Esophagus muscularis mucosa (tissue), 4 donors: ENCODE results near the gene FBXO28. TPM values are rescaled to one million over a fixed set of nuclear protein-coding genes. Genes with fewer than 3 reads are reported as not detected.
"Not testable (repeated sequence)": the region's sequence is repeated elsewhere in the genome, so short reads cannot be mapped to it uniquely, and the experiment has no call there.

Source experiments
- DNase-seq: peaks from one replicate; pipeline ENCODE4 v3.0.0-alpha.2; 2017; ENCODE audit errors: extremely low spot score
- H3K27ac ChIP-seq, 4 donors: fragments of 200-600 bp; sonication (generic); replicated peaks in 1 of 4; 1 replicate in 3 of 4; 2 replicates in 1 of 4; pipeline ENCODE4 v1.5.1; 2016 to 2019; ENCODE audit warnings: mild to moderate bottlenecking in 1 of 4
- H3K27me3 ChIP-seq, 4 donors: fragments of 200-600 bp; sonication (generic); one replicate each; pipeline versions ENCODE4 v1.5.1 to v1.6.0; 2016 to 2019
- H3K36me3 ChIP-seq, 4 donors: fragments of 200-600 bp; sonication (generic); one replicate each; pipeline ENCODE4 v1.5.1; 2016 to 2019
- H3K4me1 ChIP-seq, 4 donors: fragments of 200-600 bp; sonication (generic); one replicate each; pipeline ENCODE4 v1.5.1; 2016 to 2019
- H3K4me3 ChIP-seq, 4 donors: fragments of 200-600 bp; sonication (generic); 1 replicate in 2 of 4; 2 replicates in 2 of 4; pipeline ENCODE4 v1.5.1; 2016 to 2019; ENCODE audit warnings: mild to moderate bottlenecking in 4 of 4, moderate library complexity in 1 of 4
- H3K9me3 ChIP-seq, 4 donors: fragments of 200-600 bp; sonication (generic); 1 replicate in 3 of 4; 2 replicates in 1 of 4; pipeline ENCODE4 v1.5.1; 2016 to 2019
- EP300 ChIP-seq: sonication (generic); formaldehyde crosslinking; IDR thresholded peaks from one replicate; pipeline ENCODE4 v1.6.1; 2017; ENCODE audit warnings: antibody characterized with exemption
- POLR2A ChIP-seq: fragments of 450-650 bp; IDR thresholded peaks from one replicate; pipeline ENCODE4 v1.6.1; 2017; ENCODE audit warnings: antibody characterized with exemption, moderate library complexity, mild to moderate bottlenecking, low read depth
- POLR2AphosphoS5 ChIP-seq, 2 donors: sonication (generic); formaldehyde crosslinking; IDR thresholded peaks; one replicate each; pipeline ENCODE4 v1.6.1; 2017; ENCODE audit warnings: antibody characterized with exemption in 2 of 2
- WGBS: methylation state at CpG from one replicate; pipeline ENCODE4 v1.1.5; 2018; 5-methylcytosine and 5-hydroxymethylcytosine counted together
- intact Hi-C: fragments of 100-400 bp; cut with DNase I; formaldehyde crosslinking; loops from one replicate; pipeline ENCODE4 v1.15.1; 2023
- total RNA-seq, 4 donors: library from RNA; depleted of rRNA; stranded (reverse); fragments of >200 nt; gene quantifications; one replicate each; pipeline versions ENCODE4 v1.1.0 to v1.2.1, GENCODE V29; 2016
- TF ChIP-seq, protein P1 (sequence below), 3 experiments: fragments of 200-600 bp in 2 of 3; fragments of 450-650 bp in 1 of 3; sonication (generic) in 2 of 3; IDR thresholded peaks; one replicate each; pipeline ENCODE4 v1.5.1; 2017 to 2019; ENCODE audit warnings: antibody characterized with exemption in 3 of 3, mild to moderate bottlenecking in 2 of 3, moderate library complexity in 1 of 3

FBXO28 gene
- total RNA-seq, 4 donors from 2014 or later = 23.1 to 29.8 (median 26.3) TPM

- intact Hi-C loops = no loop called here
- H3K4me1 ChIP-seq = no peaks in the 10 kb centered on the region
- H3K36me3 ChIP-seq = no peaks in the 10 kb centered on the region
- DNase-seq = no peak
- H3K9me3 ChIP-seq = peaks cover 0 to 9% (median 0%) of the 10 kb centered on the region in 4 donors
- no peak overlapping the region for H3K27ac ChIP-seq
- H3K4me3 ChIP-seq = no peak overlapping the region
- WGBS = 65% methylated on average over 3 of the region's 3 CpGs
- H3K27me3 ChIP-seq = peaks cover 0 to 16% (median 0%) of the 10 kb centered on the region in 4 donors
- TF ChIP-seq EP300 = no peak
- TF ChIP-seq POLR2A = no peak
- TF ChIP-seq POLR2AphosphoS5 (IDR thresholded peaks at IDR 0.05) = no peak
- TF ChIP-seq, protein P1, sequence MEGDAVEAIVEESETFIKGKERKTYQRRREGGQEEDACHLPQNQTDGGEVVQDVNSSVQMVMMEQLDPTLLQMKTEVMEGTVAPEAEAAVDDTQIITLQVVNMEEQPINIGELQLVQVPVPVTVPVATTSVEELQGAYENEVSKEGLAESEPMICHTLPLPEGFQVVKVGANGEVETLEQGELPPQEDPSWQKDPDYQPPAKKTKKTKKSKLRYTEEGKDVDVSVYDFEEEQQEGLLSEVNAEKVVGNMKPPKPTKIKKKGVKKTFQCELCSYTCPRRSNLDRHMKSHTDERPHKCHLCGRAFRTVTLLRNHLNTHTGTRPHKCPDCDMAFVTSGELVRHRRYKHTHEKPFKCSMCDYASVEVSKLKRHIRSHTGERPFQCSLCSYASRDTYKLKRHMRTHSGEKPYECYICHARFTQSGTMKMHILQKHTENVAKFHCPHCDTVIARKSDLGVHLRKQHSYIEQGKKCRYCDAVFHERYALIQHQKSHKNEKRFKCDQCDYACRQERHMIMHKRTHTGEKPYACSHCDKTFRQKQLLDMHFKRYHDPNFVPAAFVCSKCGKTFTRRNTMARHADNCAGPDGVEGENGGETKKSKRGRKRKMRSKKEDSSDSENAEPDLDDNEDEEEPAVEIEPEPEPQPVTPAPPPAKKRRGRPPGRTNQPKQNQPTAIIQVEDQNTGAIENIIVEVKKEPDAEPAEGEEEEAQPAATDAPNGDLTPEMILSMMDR (IDR thresholded peaks at IDR 0.05) = no peak
Observed at GRCh38 chr1:224067621-224068457, 46.1 kb upstream of the FBXO28 start.

- no peak for DNase-seq
- WGBS = 73% methylated on average over 4 of the region's 4 CpGs
- Histone ChIP-seq H3K4me3 (no peak overlapping the region), H3K27me3 (peaks cover 0 to 11% (median 0%) of the 10 kb centered on the region in 4 donors), H3K27ac (no peak overlapping the region), H3K4me1 (no peaks in the 10 kb centered on the region), H3K36me3 (no peaks in the 10 kb centered on the region), H3K9me3 (peaks cover 0 to 12% (median 0%) of the 10 kb centered on the region in 4 donors)
- TF ChIP-seq, protein P1 (IDR thresholded peaks at IDR 0.05) = no peak
- TF ChIP-seq EP300 = no peak
- TF ChIP-seq POLR2AphosphoS5 (IDR thresholded peaks at IDR 0.05) = no peak
- TF ChIP-seq POLR2A = no peak
- intact Hi-C loops = no loop called here
Observed at GRCh38 chr1:224068458-224069072, 45.3 kb upstream of the FBXO28 start.

DNA sequence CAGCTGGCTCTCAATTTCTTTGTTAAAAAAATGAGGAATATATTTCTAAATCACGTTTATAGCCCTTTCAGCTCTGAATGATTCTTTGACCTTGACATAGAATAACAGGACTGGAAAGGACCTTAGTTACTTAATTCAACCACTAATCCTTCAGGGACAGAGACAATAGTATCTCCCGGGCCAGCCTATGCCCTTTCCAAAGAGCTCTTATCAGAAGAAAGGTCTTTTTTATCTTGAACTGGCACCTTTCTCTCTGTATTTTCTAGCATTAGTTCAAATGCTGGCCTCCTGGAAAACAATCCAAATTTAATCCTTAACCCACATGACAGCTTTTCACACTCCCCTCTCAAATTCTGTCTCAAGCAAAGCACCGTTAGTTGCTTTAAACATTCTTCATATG lies 44.8 kb upstream of the FBXO28 start:
- H3K4me1 ChIP-seq = no peaks in the 10 kb centered on the region
- H3K36me3 ChIP-seq = no peaks in the 10 kb centered on the region
- no peak for DNase-seq
- no peak overlapping the region for H3K27ac ChIP-seq
- WGBS = 67% methylated on average over 3 of the region's 3 CpGs
- H3K9me3 ChIP-seq = peaks cover 0 to 12% (median 0%) of the 10 kb centered on the region in 4 donors
- intact Hi-C loops = no loop called here
- no peak for TF ChIP-seq POLR2AphosphoS5 (IDR thresholded peaks at IDR 0.05)
- no peak for TF ChIP-seq POLR2A
- no peak for TF ChIP-seq EP300
- TF ChIP-seq, protein P1 (IDR thresholded peaks at IDR 0.05) = no peak
- H3K27me3 ChIP-seq = peaks cover 0 to 11% (median 0%) of the 10 kb centered on the region in 4 donors
- H3K4me3 ChIP-seq = no peak overlapping the region

GRCh38 chr1:224070521-224070920 lies 43.4 kb upstream of the FBXO28 start:
- Histone ChIP-seq H3K36me3 (no peaks in the 10 kb centered on the region), H3K9me3 (peaks cover 0 to 12% (median 0%) of the 10 kb centered on the region in 4 donors), H3K27ac (no peak overlapping the region), H3K27me3 (peaks cover 0 to 11% (median 0%) of the 10 kb centered on the region in 4 donors), H3K4me1 (no peaks in the 10 kb centered on the region), H3K4me3 (no peak overlapping the region)
- no peak for DNase-seq
- WGBS = 75% methylated on average over 2 of the region's 2 CpGs
- TF ChIP-seq POLR2AphosphoS5 (IDR thresholded peaks at IDR 0.05) = no peak
- intact Hi-C loops = no loop called here

GRCh38 chr1:224076407-224076806 lies 37.5 kb upstream of the FBXO28 start:
- Histone ChIP-seq H3K27me3 (no peaks in the 10 kb centered on the region), H3K9me3 (peaks cover 0 to 12% (median 0%) of the 10 kb centered on the region in 4 donors), H3K27ac (no peak overlapping the region), H3K36me3 (no peaks in the 10 kb centered on the region), H3K4me1 (no peaks in the 10 kb centered on the region), H3K4me3 (no peak overlapping the region)
- TF ChIP-seq, protein P1 (IDR thresholded peaks at IDR 0.05) = no peak
- TF ChIP-seq EP300 (no peak), POLR2AphosphoS5 (IDR thresholded peaks at IDR 0.05) (no peak), POLR2A (no peak)
- intact Hi-C loops = no loop called here
- DNase-seq = no peak
- 89% methylated on average over 3 of the region's 3 CpGs for WGBS

DNA sequence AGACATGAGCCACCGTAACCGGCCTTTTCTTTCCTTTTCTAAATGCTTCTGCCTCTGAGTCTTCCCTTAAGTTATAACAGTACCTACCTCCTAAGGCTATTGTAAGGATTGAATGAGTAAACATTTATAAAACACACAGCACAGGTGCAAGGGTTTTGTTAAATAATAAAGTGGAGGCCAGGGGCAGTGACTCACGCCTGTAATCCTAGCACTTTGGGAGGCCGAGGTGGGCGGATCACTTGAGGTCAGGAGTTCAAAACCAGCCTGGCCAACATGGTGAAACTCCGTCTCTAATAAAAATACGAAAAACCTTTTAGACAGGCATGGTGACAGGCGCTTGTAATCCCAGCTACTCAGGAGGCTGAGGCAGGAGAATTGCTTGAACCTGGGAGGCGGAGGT lies 34.3 kb upstream of the FBXO28 start:
- 82% methylated on average over 9 of the region's 9 CpGs for WGBS
- intact Hi-C loops, H3K9me3 ChIP-seq, H3K4me1 ChIP-seq, H3K36me3 ChIP-seq, H3K27ac ChIP-seq, H3K4me3 ChIP-seq, H3K27me3 ChIP-seq, DNase-seq: not testable (repeated sequence)
